GM19035 (cell line): Measurements from ENCODE around the gene CHST8.
"Not testable (repeated sequence)": the region's sequence is repeated elsewhere in the genome, so short reads cannot be mapped to it uniquely, and the experiment has no call there.

ENCODE experiments used
- ATAC-seq: cut with Tn5 transposase; IDR thresholded peaks from one replicate; pipeline ENCODE4 v1.9.1; 2021; ENCODE audit not compliant: unreplicated experiment

Gene CHST8

GRCh38 chr19:33641261-33641660, 19.5 kb downstream of the CHST8 start:
- ATAC-seq: no peak

GRCh38 chr19:33641956-33642498, 20.3 kb downstream of the CHST8 start:
- ATAC-seq: no peak

GRCh38 chr19:33644284-33644836, 22.6 kb downstream of the CHST8 start:
- ATAC-seq: no peak

GRCh38 chr19:33646306-33646705, 24.6 kb downstream of the CHST8 start:
- ATAC-seq: no peak

GRCh38 chr19:33647146-33647545, 25.4 kb downstream of the CHST8 start:
- no peak for ATAC-seq

GRCh38 chr19:33649627-33650305, 28.0 kb downstream of the CHST8 start:
- no peak for ATAC-seq

- no peak for ATAC-seq
These were observed 31.9 kb downstream of the CHST8 start for GRCh38 chr19:33653684-33654083.

GRCh38 chr19:33654840-33655508, 33.2 kb downstream of the CHST8 start:
- no peak for ATAC-seq

GRCh38 chr19:33659835-33660234, 38.1 kb downstream of the CHST8 start:
- ATAC-seq: no peak

- no peak for ATAC-seq
These were observed 38.8 kb downstream of the CHST8 start for GRCh38 chr19:33660410-33661124.

GRCh38 chr19:33661336-33661735, 39.6 kb downstream of the CHST8 start:
- ATAC-seq: no peak

- no peak for ATAC-seq
These were observed 40.8 kb downstream of the CHST8 start for GRCh38 chr19:33662391-33663092.

GRCh38 chr19:33663316-33663715, 41.6 kb downstream of the CHST8 start:
- ATAC-seq: not testable (repeated sequence)

GRCh38 chr19:33664744-33665143, 43.0 kb downstream of the CHST8 start:
- ATAC-seq: no peak

- ATAC-seq: no peak
These were observed 44.2 kb downstream of the CHST8 start for GRCh38 chr19:33665776-33666595.

- no peak for ATAC-seq
These were observed 45.4 kb downstream of the CHST8 start for GRCh38 chr19:33667141-33667650.

GRCh38 chr19:33667881-33668280, 46.1 kb downstream of the CHST8 start:
- ATAC-seq: no peak

- ATAC-seq: no peak
These were observed 47.2 kb downstream of the CHST8 start for GRCh38 chr19:33668968-33669367.

GRCh38 chr19:33669376-33669775, 47.6 kb downstream of the CHST8 start:
- no peak for ATAC-seq

GRCh38 chr19:33670398-33670797, 48.6 kb downstream of the CHST8 start:
- ATAC-seq: no peak
